Amygdala (tissue), 56 donors: ENCODE data around the gene PCNT.

Source experiments
- DNase-seq, 56 donors: peaks; one replicate each; lab custom pipeline; 2025; lab: John Stamatoyannopoulos, UW

PCNT gene

GRCh38 chr21:46334351-46335140 lies 10.6 kb downstream of the PCNT start:
- DNase-seq = no peak

GRCh38 chr21:46336603-46337002 lies 12.6 kb downstream of the PCNT start:
- DNase-seq = no peak

GRCh38 chr21:46340998-46341397 lies 17.0 kb downstream of the PCNT start:
- DNase-seq = peak in 3 of 56 donors; percentile 6 to 12 (median 7)

GRCh38 chr21:46344219-46344915 lies 20.4 kb downstream of the PCNT start:
- DNase-seq = no peak

- no peak for DNase-seq
Observed at GRCh38 chr21:46345861-46346260, 21.9 kb downstream of the PCNT start.

GRCh38 chr21:46346296-46347202 lies 22.6 kb downstream of the PCNT start:
- DNase-seq = no peak

- no peak for DNase-seq
Observed at GRCh38 chr21:46347203-46347550, 23.2 kb downstream of the PCNT start.

GRCh38 chr21:46347791-46348381 lies 23.9 kb downstream of the PCNT start:
- no peak for DNase-seq

GRCh38 chr21:46349134-46349760 lies 25.3 kb downstream of the PCNT start:
- DNase-seq = no peak

- DNase-seq = no peak
Observed at GRCh38 chr21:46350571-46350970, 26.6 kb downstream of the PCNT start.

- no peak for DNase-seq
Observed at GRCh38 chr21:46350981-46351380, 27.0 kb downstream of the PCNT start.

- no peak for DNase-seq
Observed at GRCh38 chr21:46351476-46352163, 27.7 kb downstream of the PCNT start.

- no peak for DNase-seq
Observed at GRCh38 chr21:46352164-46352515, 28.2 kb downstream of the PCNT start.

- DNase-seq = no peak
Observed at GRCh38 chr21:46352913-46353312, 29.0 kb downstream of the PCNT start.

GRCh38 chr21:46354046-46354445 lies 30.1 kb downstream of the PCNT start:
- no peak for DNase-seq

- DNase-seq = no peak
Observed at GRCh38 chr21:46354518-46354917, 30.6 kb downstream of the PCNT start.

GRCh38 chr21:46355161-46356004 lies 31.4 kb downstream of the PCNT start:
- no peak for DNase-seq

- no peak for DNase-seq
Observed at GRCh38 chr21:46356005-46356338, 32.0 kb downstream of the PCNT start.
